Calu3 (cell line): Measurements from ENCODE around the gene SCUBE2. TPM values are rescaled to one million over a fixed set of nuclear protein-coding genes. Genes with fewer than 3 reads are reported as not detected.

Experiments used
- BruUV-seq: library from RNA; stranded (reverse); fragments of 400-500 nt; replicated peaks from 2 replicates; lab custom pipeline; 2021; lab: Mats Ljungman, UMichigan
- CTCF ChIA-PET: fragments of 300-600 bp; sonication (Branson Sonifier 250); formaldehyde crosslinking; loops from one replicate; lab custom pipeline; 2022; ENCODE audit warnings: antibody characterized with exemption; lab: Charles Lee
- DNase-seq: peaks from one replicate; pipeline ENCODE4 v3.0.0; 2022
- H3K27ac Mint-ChIP-seq: one replicate; pipeline ENCODE4 v1.8.0; 2022; ENCODE audit warnings: mixed read lengths; ENCODE audit not compliant: unreplicated experiment
- H3K27me3 Mint-ChIP-seq: one replicate; pipeline ENCODE4 v1.8.0; 2022; ENCODE audit warnings: mixed read lengths; ENCODE audit not compliant: unreplicated experiment
- H3K36me3 Mint-ChIP-seq: one replicate; pipeline ENCODE4 v1.8.0; 2022; ENCODE audit warnings: mild to moderate bottlenecking, moderate library complexity, mixed read lengths; ENCODE audit not compliant: insufficient read depth, unreplicated experiment
- H3K4me1 Mint-ChIP-seq: one replicate; pipeline ENCODE4 v1.8.0; 2022; ENCODE audit warnings: mild to moderate bottlenecking, low read depth, mixed read lengths; ENCODE audit not compliant: unreplicated experiment
- H3K4me3 Mint-ChIP-seq: one replicate; pipeline ENCODE4 v1.8.0; 2022; ENCODE audit warnings: mild to moderate bottlenecking, low read depth, moderate library complexity, mixed read lengths; ENCODE audit not compliant: unreplicated experiment
- H3K9me3 Mint-ChIP-seq: one replicate; pipeline ENCODE4 v1.8.0; 2022; ENCODE audit warnings: low read depth, mixed read lengths; ENCODE audit not compliant: unreplicated experiment
- CTCF ChIP-seq: fragments of 200-600 bp; IDR thresholded peaks from one replicate; pipeline ENCODE4 v1.8.0; 2022; ENCODE audit warnings: antibody characterized with exemption; ENCODE audit not compliant: unreplicated experiment
- intact Hi-C: fragments of 100-400 bp; cut with micrococcal nuclease; formaldehyde crosslinking; loops from one replicate; pipeline ENCODE4 v1.10.0; 2022; ENCODE audit not compliant: unreplicated experiment
- total RNA-seq: library from RNA; stranded (reverse); gene quantifications from 2 replicates; pipeline ENCODE4 v1.2.3, GENCODE V29; 2022

SCUBE2 gene
- total RNA-seq, 1 experiment from 2014 or later: not detected

- H3K27ac Mint-ChIP-seq: no peak overlapping the region
- no peaks in the 10 kb centered on the region for H3K9me3 Mint-ChIP-seq
- no peak for DNase-seq
- no TSS peak for BruUV-seq
- no peak for TF ChIP-seq CTCF
- no peaks in the 10 kb centered on the region for H3K36me3 Mint-ChIP-seq
- no peaks in the 10 kb centered on the region for H3K4me1 Mint-ChIP-seq
- no peak overlapping the region for H3K4me3 Mint-ChIP-seq
- intact Hi-C loops: no loop called here
- CTCF ChIA-PET: no interaction called here
- H3K27me3 Mint-ChIP-seq: peaks cover 90% of the 10 kb centered on the region
Observed at GRCh38 chr11:9072626-9073176, 18.7 kb downstream of the SCUBE2 start.

- Mint-ChIP-seq H3K4me1 (no peaks in the 10 kb centered on the region), H3K36me3 (no peaks in the 10 kb centered on the region), H3K4me3 (no peak overlapping the region), H3K27ac (no peak overlapping the region), H3K9me3 (no peaks in the 10 kb centered on the region), H3K27me3 (peaks cover 80% of the 10 kb centered on the region)
- no peak for TF ChIP-seq CTCF
- CTCF ChIA-PET: no interaction called here
- BruUV-seq: no TSS peak
- no peak for DNase-seq
- intact Hi-C loops: no loop called here
Observed at GRCh38 chr11:9071692-9072091, 19.7 kb downstream of the SCUBE2 start.

- CTCF ChIA-PET: no interaction called here
- DNase-seq: no peak
- intact Hi-C loops: no loop called here
- Mint-ChIP-seq H3K4me1 (no peaks in the 10 kb centered on the region), H3K27me3 (peaks cover 76% of the 10 kb centered on the region), H3K27ac (no peak overlapping the region), H3K4me3 (no peak overlapping the region), H3K9me3 (no peaks in the 10 kb centered on the region), H3K36me3 (no peaks in the 10 kb centered on the region)
- no TSS peak for BruUV-seq
- TF ChIP-seq CTCF: no peak
Observed at GRCh38 chr11:9070749-9071491, 20.5 kb downstream of the SCUBE2 start.

GRCh38 chr11:9069862-9070470 lies 21.4 kb downstream of the SCUBE2 start:
- Mint-ChIP-seq H3K36me3 (no peaks in the 10 kb centered on the region), H3K4me3 (no peak overlapping the region), H3K9me3 (no peaks in the 10 kb centered on the region), H3K27ac (no peak overlapping the region), H3K4me1 (no peaks in the 10 kb centered on the region), H3K27me3 (peaks cover 76% of the 10 kb centered on the region)
- intact Hi-C loops: no loop called here
- BruUV-seq: no TSS peak
- DNase-seq: no peak
- no peak for TF ChIP-seq CTCF
- CTCF ChIA-PET: no interaction called here
